K562 (cell line): ENCODE data around the gene PTBP3. TPM values are rescaled to one million over a fixed set of nuclear protein-coding genes. Genes with fewer than 3 reads are reported as not detected.

ENCODE experiments used
- ATF1 ChIP-seq, 2 experiments: fragments of 450-650 bp in 1 of 2; IDR thresholded peaks; 2 replicates each; pipeline ENCODE4 v1.6.1; 2016; ENCODE audit warnings: missing compliant biosample characterization in 1 of 2, missing genetic modification characterization in 1 of 2
- BRD9 ChIP-seq: fragments of 450-650 bp; IDR thresholded peaks from 2 replicates; pipeline ENCODE4 v1.6.1; 2018; ENCODE audit warnings: low read depth; ENCODE audit not compliant: partially characterized antibody
- CREB1 ChIP-seq, 2 experiments: sonication (generic) in 1 of 2; formaldehyde crosslinking in 1 of 2; IDR thresholded peaks; 2 replicates each; pipeline versions ENCODE4 v1.6.1 to v1.8.0; 2012 to 2022; ENCODE audit warnings: inconsistent platforms in 1 of 2, mild to moderate bottlenecking in 1 of 2, missing genetic modification reagents in 1 of 2, moderate library complexity in 1 of 2
- FOXM1 ChIP-seq, 2 experiments: fragments of 450-650 bp in 1 of 2; sonication (generic) in 1 of 2; formaldehyde crosslinking in 1 of 2; IDR thresholded peaks; 2 replicates each; pipeline versions ENCODE4 v1.6.1 to v1.9.0; 2017 to 2022; ENCODE audit warnings: low read depth in 2 of 2, mild to moderate bottlenecking in 2 of 2, missing genetic modification reagents in 1 of 2, moderate library complexity in 1 of 2
- JUN ChIP-seq, 2 experiments: sonication (generic) in 1 of 2; formaldehyde crosslinking in 1 of 2; IDR thresholded peaks; 2 replicates each; pipeline versions ENCODE4 v1.6.1 to v1.8.0; 2012 to 2022; ENCODE audit warnings: borderline replicate concordance in 2 of 2, mild to moderate bottlenecking in 2 of 2, improper control_type of control experiment in 1 of 2, low read depth in 1 of 2, low read length in 1 of 2, missing genetic modification reagents in 1 of 2
- KLF1 ChIP-seq: fragments of 450-650 bp; IDR thresholded peaks from 2 replicates; pipeline ENCODE4 v1.6.1; 2016; ENCODE audit warnings: missing genetic modification characterization, missing compliant biosample characterization
- MAX ChIP-seq: sonication (generic); formaldehyde crosslinking; IDR thresholded peaks from 2 replicates; pipeline ENCODE4 v1.9.0; 2022; ENCODE audit warnings: mild to moderate bottlenecking, missing genetic modification reagents
- MTA3 ChIP-seq: fragments of 450-650 bp; formaldehyde crosslinking; IDR thresholded peaks from 2 replicates; pipeline ENCODE4 v1.6.1; 2017; ENCODE audit warnings: mild to moderate bottlenecking, borderline replicate concordance
- NCOA6 ChIP-seq: fragments of 450-650 bp; IDR thresholded peaks from 2 replicates; pipeline ENCODE4 v1.6.1; 2017; ENCODE audit warnings: mild to moderate bottlenecking
- NRF1 ChIP-seq, 2 experiments: fragments of 450-650 bp; IDR thresholded peaks in 1 of 2; conservative IDR thresholded peaks in 1 of 2; 2 replicates each; pipeline ENCODE4 v1.6.1; 2014; ENCODE audit warnings: mild to moderate bottlenecking in 2 of 2
- SPI1 ChIP-seq: IDR thresholded peaks from 2 replicates; pipeline ENCODE4 v1.6.1; 2011; ENCODE audit warnings: low read depth, low read length, control low read depth, borderline replicate concordance
- TCF3 ChIP-seq: sonication (generic); formaldehyde crosslinking; IDR thresholded peaks from 2 replicates; pipeline ENCODE4 v1.4.0; 2020; ENCODE audit warnings: mild to moderate bottlenecking, missing genetic modification reagents
- U2AF1 ChIP-seq: fragments of 200-400 bp; formaldehyde crosslinking; optimal IDR thresholded peaks from 2 replicates; pipeline ENCODE3; 2017; ENCODE audit warnings: mild to moderate bottlenecking, low read depth, low read length, moderate library complexity
- XRCC5 ChIP-seq: fragments of 200-400 bp; formaldehyde crosslinking; IDR thresholded peaks from 2 replicates; pipeline ENCODE4 v1.6.1; 2017; ENCODE audit warnings: low read depth, mild to moderate bottlenecking, low read length
- ZNF639 ChIP-seq, 2 experiments: fragments of 200-800 bp in 1 of 2; sonication (Bioruptor generic) in 1 of 2; sonication (generic) in 1 of 2; formaldehyde crosslinking in 1 of 2; IDR thresholded peaks in 1 of 2; conservative IDR thresholded peaks in 1 of 2; 2 replicates each; pipeline versions ENCODE4 v1.5.0 to v1.6.1; 2016 to 2020; ENCODE audit warnings: missing compliant biosample characterization in 1 of 2, missing genetic modification characterization in 1 of 2, missing genetic modification reagents in 1 of 2
- polyA plus RNA-seq, 8 experiments: library from polyadenylated mRNA; depleted of rRNA in 4 of 8; stranded (reverse) in 5 of 8; unstranded in 3 of 8; fragments of >200 nt; fragmentation: Nextera tagmentation in 2 of 8; fragmentation: Illumina TruSeq in 1 of 8; extraction: Ambion mirVana in 2 of 8; extraction: Trizol in 1 of 8; gene quantifications; 2 replicates each; pipeline versions ENCODE4 v1.2.1 to v1.2.3, GENCODE V29; 2011 to 2014; ENCODE audit warnings: inconsistent platforms in 1 of 8, missing spikeins in 1 of 8
- total RNA-seq, 7 experiments: library from RNA; depleted of rRNA in 6 of 7; stranded (reverse); fragments of >200 nt in 6 of 7; fragmentation: Illumina TruSeq in 2 of 7; extraction: Trizol in 2 of 7; gene quantifications; 2 replicates each; pipeline versions ENCODE4 v1.2.1 to v1.2.3, GENCODE V29; 2011 to 2021; ENCODE audit warnings: low replicate concordance in 1 of 7
- TF ChIP-seq, protein P1 (sequence below): fragments of 250-450 bp; sonication (Bioruptor Pico); IDR thresholded peaks from 2 replicates; pipeline ENCODE4 v1.4.0; 2020; ENCODE audit warnings: mild to moderate bottlenecking
- TF ChIP-seq, protein P2 (sequence below): sonication (generic); formaldehyde crosslinking; IDR thresholded peaks from 2 replicates; pipeline ENCODE4 v1.8.0; 2022; ENCODE audit warnings: mild to moderate bottlenecking, missing genetic modification reagents, borderline replicate concordance
- TF ChIP-seq, protein P3 (sequence below): fragments of 250-450 bp; sonication (Bioruptor Pico); IDR thresholded peaks from 2 replicates; pipeline ENCODE4 v1.8.0; 2021; ENCODE audit warnings: mild to moderate bottlenecking, moderate library complexity

Gene PTBP3
- total and polyA plus RNA-seq, 9 of the 15 experiments (the other 6 are each of a cell fraction or from before 2014, with no cell fraction given), result 22.4 to 132 (median 68.0) TPM

- TF ChIP-seq ZNF639 (CRISPR knock-in tag; conservative IDR thresholded peaks at IDR 0.05 in 1 of 2, IDR thresholded peaks at IDR 0.05 in 1 of 2), result peak in 1 of 2 experiments; percentile 93; a peak in 2 of 4 replicates
- no peak for TF ChIP-seq JUN (IDR thresholded peaks at IDR 0.05; ENCODE audit: borderline replicate concordance, low read depth, low read length)
- no peak for TF ChIP-seq JUN (CRISPR knock-in tag; IDR thresholded peaks at IDR 0.05; ENCODE audit: borderline replicate concordance)
- no peak; the same call in 1 of the 2 replicates for TF ChIP-seq ATF1 (CRISPR knock-in tag; IDR thresholded peaks at IDR 0.05)
- peak; percentile 82 for TF ChIP-seq ATF1 (tag; IDR thresholded peaks at IDR 0.05)
- TF ChIP-seq XRCC5, result no peak
- TF ChIP-seq NRF1 (conservative IDR thresholded peaks at IDR 0.05 in 1 of 2, IDR thresholded peaks at IDR 0.05 in 1 of 2), result peak; percentile 72 to 77
- TF ChIP-seq NCOA6, result peak; percentile 89
- TF ChIP-seq MAX, result 0 out of 2 replicates have a peak, but pooled peaks have one; percentile 43
- peak; percentile 2 for TF ChIP-seq BRD9
- TF ChIP-seq MTA3, result peak; percentile 80; the same call in 1 of the 2 replicates
- TF ChIP-seq U2AF1, result peak; percentile 88
- TF ChIP-seq, protein P1, sequence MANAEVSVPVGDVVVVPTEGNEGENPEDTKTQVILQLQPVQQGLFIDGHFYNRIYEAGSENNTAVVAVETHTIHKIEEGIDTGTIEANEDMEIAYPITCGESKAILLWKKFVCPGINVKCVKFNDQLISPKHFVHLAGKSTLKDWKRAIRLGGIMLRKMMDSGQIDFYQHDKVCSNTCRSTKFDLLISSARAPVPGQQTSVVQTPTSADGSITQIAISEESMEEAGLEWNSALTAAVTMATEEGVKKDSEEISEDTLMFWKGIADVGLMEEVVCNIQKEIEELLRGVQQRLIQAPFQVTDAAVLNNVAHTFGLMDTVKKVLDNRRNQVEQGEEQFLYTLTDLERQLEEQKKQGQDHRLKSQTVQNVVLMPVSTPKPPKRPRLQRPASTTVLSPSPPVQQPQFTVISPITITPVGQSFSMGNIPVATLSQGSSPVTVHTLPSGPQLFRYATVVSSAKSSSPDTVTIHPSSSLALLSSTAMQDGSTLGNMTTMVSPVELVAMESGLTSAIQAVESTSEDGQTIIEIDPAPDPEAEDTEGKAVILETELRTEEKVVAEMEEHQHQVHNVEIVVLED (CRISPR knock-in tag), result peak; percentile 64
- no peak for TF ChIP-seq FOXM1 (IDR thresholded peaks at IDR 0.05; ENCODE audit: low read depth)
- TF ChIP-seq FOXM1 (CRISPR knock-in tag; IDR thresholded peaks at IDR 0.05; ENCODE audit: low read depth), result peak; percentile 82; the same call in 1 of the 2 replicates
- TF ChIP-seq, protein P2, sequence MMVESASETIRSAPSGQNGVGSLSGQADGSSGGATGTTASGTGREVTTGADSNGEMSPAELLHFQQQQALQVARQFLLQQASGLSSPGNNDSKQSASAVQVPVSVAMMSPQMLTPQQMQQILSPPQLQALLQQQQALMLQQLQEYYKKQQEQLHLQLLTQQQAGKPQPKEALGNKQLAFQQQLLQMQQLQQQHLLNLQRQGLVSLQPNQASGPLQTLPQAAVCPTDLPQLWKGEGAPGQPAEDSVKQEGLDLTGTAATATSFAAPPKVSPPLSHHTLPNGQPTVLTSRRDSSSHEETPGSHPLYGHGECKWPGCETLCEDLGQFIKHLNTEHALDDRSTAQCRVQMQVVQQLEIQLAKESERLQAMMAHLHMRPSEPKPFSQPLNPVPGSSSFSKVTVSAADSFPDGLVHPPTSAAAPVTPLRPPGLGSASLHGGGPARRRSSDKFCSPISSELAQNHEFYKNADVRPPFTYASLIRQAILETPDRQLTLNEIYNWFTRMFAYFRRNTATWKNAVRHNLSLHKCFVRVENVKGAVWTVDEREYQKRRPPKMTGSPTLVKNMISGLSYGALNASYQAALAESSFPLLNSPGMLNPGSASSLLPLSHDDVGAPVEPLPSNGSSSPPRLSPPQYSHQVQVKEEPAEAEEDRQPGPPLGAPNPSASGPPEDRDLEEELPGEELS (CRISPR knock-in tag), result peak; percentile 54; the same call in 1 of the 2 replicates
- peak; percentile 86 for TF ChIP-seq SPI1
- peak; percentile 77; the same call in 1 of the 2 replicates for TF ChIP-seq KLF1
- 0 out of 2 replicates have a peak, but pooled peaks have one; percentile 17 for TF ChIP-seq TCF3
- TF ChIP-seq, protein P3, sequence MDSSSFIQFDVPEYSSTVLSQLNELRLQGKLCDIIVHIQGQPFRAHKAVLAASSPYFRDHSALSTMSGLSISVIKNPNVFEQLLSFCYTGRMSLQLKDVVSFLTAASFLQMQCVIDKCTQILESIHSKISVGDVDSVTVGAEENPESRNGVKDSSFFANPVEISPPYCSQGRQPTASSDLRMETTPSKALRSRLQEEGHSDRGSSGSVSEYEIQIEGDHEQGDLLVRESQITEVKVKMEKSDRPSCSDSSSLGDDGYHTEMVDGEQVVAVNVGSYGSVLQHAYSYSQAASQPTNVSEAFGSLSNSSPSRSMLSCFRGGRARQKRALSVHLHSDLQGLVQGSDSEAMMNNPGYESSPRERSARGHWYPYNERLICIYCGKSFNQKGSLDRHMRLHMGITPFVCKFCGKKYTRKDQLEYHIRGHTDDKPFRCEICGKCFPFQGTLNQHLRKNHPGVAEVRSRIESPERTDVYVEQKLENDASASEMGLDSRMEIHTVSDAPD, result no peak
- peak; percentile 90 for TF ChIP-seq CREB1 (IDR thresholded peaks at IDR 0.05)
- peak; percentile 72; the same call in 1 of the 2 replicates for TF ChIP-seq CREB1 (CRISPR knock-in tag; IDR thresholded peaks at IDR 0.05)
Observed at GRCh38 chr9:112332977-112333638, at the start of gene PTBP3 (continued).
